HG03135 (cell line): ENCODE data around the gene SPOCD1.

Experiments used
- ATAC-seq: cut with Tn5 transposase; IDR thresholded peaks from one replicate; pipeline ENCODE4 v1.9.1; 2021; ENCODE audit warnings: mild to moderate bottlenecking, moderate library complexity; ENCODE audit not compliant: unreplicated experiment

The SPOCD1 gene

DNA sequence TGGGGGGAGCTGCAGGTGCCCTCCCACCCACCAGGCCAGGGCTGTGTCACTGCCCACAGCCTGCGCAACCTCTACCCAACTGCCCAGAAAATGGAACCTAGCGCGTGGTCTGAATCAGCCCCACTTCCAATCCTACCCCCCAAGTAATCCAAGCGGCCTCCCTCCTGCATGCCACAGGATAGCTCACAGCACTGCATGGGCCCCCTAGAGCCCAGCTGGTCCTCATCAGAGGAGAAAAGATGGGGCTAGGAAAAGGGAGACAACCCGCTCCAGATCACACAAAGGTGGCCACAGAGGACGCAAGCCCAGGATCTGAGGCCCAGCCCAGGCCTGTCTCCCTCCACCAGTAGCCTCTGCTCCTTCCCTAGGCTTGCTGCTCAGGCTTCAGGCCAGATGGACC, 57.8 kb downstream of the SPOCD1 start:
- ATAC-seq, result no peak

DNA sequence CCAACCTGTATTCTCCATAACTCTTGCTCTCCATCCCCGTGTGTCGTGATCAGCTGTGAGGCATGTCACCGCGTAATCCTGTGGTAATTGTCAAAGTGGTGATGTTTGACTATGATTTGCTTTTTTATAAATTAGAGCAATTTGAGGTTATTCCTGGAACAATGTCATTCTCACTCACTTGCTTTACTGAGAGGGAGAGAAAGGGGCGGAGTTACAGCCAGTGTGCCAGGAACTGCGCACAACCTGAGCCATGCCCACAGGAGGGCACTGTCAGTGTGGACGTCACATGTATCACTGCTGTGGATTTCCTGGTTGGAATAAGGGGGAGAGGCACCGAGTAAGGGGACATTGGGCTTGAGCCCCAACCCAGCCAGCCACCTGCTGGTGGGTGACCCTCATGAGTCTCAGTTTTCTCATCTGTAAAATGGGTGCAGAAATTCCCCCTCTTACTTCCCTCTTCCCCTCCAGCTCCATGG, 58.6 kb downstream of the SPOCD1 start:
- ATAC-seq, result no peak

GRCh38 chr1:31756578-31756977, 59.2 kb downstream of the SPOCD1 start:
- no peak for ATAC-seq

GRCh38 chr1:31755850-31756492, 59.9 kb downstream of the SPOCD1 start:
- no peak for ATAC-seq

GRCh38 chr1:31755197-31755611, 60.6 kb downstream of the SPOCD1 start:
- ATAC-seq, result no peak

- ATAC-seq, result no peak
Observed at GRCh38 chr1:31754397-31754796, 61.4 kb downstream of the SPOCD1 start.

DNA sequence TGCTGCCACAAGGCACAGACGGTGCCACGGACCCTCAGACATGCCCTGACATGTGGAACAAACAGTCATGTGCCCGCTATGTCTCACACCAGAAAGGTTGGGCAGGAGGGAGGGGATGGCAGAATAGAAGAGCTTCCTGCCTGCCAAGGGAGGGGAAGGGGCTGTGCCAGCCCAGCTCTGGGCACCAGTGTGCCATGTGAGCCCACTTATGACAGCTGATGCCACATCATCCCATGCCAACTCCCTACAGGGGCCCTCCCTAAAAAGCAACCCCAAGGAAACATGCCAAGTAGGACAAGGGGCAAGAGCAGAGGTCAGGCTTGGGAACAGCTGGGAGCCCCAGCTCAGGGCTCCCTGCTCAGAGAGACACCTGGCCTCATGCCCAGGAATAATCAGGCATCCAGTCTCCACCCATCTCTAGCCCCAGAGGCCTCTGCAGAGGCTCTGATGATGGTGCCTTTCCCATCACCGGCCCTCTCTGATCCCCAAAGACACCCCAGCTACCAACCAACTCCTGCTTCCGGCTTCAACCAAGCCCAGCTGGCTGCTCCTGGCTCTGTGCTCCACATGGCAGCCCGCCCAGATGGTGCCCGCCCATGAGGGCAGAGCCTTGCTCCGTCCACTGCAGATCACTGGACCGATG, 62.0 kb downstream of the SPOCD1 start:
- no peak for ATAC-seq

GRCh38 chr1:31752952-31753475, 62.8 kb downstream of the SPOCD1 start:
- ATAC-seq, result no peak

DNA sequence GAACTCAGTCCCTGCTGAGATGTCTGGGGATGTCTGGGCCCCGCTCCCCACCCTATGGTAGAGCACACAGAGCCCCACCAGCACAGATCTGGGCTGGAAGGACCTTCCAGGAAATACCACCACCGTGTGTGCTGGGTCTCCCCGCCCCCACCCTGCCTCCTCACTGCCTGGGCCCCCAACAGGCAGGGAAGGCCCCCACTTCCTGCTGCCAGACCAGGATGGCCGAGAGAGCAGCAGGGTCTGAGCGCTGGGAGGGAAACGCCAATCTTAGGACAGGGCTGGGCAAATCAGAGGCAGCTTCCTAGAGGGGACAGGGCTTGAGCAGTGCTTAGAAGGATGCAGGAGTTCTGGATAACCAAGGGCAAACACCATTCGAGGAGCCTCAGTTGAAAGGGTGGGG, 63.6 kb downstream of the SPOCD1 start:
- no peak for ATAC-seq

DNA sequence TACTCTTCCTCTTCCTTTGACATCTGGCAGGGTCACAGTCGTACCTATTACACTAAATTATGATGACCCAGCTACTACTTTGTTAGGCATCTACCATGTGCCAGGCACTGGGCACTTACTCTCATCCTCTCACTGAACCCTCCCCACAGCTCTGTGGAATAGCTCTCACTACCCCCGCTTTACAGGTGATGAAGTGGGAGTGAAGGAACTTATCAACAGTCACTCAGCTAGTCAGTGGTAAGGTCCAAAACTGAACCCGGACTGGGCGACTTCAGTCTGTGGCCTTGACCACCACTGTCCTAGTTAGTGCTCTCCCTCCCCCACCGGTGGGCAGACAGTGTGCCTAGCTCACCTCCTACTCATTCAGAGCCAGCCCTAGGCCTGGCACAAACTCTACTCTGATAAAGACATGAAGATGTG, 64.0 kb downstream of the SPOCD1 start:
- no peak for ATAC-seq

DNA sequence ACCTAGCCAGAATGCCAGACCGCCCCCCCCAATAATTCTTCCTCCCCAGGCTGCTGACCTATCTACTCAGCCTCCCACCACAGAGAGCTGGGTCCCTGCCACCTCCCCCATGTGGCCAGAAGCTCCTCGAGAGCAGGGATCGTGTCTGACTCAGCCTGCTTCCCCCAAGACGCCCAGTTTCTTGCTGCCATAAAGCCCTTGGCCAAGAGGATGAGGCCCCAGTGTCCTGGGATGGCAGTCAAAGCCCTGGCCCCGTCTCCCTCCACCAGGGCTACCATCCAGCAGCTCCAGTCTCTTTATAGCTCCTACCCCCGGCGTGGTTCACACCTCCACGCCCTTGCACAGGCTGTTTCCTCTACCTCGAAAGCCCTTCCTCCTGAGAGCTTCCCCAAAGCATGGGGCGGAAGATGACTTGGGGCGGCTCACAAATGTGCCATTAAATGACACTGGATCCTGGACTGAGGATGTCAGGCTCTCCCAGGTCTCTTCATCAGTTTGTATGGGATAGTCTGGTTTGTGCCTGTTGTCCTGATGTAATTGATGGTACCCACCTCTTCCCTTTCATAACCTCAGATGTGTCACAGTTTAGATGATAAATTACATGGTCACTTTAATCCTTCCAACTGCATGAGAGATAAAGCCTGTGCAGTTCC, 64.8 kb downstream of the SPOCD1 start:
- ATAC-seq, result no peak

DNA sequence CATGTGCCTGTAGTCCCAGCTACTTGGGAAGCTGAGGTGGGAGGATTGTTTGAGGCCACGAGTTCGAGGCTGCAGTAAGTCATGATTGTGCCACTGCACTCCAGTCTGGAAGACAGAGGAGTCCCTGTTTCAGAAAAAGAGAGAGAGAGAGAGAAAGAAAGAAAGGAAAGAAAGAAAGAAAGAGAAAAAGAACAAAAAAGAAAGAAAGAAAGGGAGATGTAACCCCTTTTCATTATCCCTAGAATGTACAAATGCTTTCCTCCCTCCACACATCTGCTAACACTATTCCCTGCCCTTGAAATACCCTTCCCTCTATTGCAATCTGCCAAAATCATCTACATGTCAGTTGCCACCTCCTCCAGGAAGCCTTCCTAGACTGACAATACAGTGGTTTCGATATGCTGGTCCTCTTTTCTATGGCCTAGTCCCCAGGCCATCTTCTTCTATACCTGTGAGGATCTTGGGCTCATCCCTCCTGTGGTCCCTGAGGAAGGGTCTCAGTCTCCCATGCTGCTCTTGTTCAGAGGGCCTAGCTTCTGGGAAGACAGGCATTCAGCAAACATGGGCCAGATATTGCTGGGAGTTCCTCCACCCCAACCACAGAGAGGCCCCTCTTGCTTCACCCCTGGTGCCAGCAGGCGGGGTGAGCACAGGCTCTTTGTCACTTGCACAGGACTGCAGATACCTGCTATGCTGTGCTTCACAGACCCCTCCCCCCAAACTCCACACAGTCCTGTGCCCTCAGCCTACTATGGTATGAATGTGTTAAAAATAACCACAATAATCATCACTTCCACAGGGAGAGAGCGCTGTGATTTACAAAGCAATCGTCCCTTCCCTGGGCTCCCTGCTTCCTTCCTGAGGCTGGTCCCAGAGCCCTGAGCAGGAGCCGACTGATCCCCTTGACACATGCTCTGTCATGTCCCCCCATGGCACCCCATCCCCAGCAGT, 65.8 kb downstream of the SPOCD1 start:
- no peak for ATAC-seq

- no peak for ATAC-seq
Observed at GRCh38 chr1:31748365-31748764, 67.5 kb downstream of the SPOCD1 start.

- no peak for ATAC-seq
Observed at GRCh38 chr1:31747304-31747703, 68.5 kb downstream of the SPOCD1 start.

- no peak for ATAC-seq
Observed at GRCh38 chr1:31746687-31747086, 69.1 kb downstream of the SPOCD1 start.

DNA sequence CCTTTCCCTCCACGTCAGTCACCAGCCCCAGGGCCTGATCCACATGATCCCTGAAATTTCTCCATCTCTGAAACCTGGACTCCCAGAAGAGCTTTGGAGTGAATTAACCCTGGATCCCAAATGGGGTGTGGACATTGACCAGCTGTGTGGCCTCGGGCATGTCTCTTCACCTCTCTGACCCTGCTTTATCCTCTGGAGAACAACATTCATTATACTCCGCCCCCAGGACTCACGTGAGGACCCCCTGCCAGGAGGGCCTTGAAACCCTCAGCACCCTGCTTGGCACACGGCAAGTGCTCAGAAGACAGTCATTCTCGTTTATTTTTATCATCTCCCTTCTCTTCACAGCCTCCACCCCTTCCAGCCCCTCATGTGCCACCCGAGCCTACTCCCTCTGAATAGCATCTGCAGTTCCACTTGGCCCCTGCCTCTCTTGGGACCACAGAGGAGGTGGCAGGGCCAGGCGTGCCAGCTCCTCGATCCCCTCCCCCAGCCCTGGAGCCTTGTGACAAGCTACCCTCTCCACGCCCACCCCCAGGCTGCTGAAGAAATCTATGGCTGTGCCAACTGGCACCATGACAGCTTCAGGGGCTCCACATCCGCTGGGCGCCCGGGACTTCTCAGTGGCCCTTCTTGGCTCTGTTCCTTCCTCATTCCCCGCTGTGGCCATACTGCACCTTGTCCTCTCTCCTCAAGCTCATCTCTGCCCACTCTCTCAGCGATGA, 69.7 kb downstream of the SPOCD1 start:
- ATAC-seq, result no peak

GRCh38 chr1:31745096-31745945, 70.5 kb downstream of the SPOCD1 start:
- ATAC-seq, result peak; percentile 54

- ATAC-seq, result peak; percentile 54
Observed at GRCh38 chr1:31744165-31744888, 71.5 kb downstream of the SPOCD1 start.
